Heart left ventricle (tissue), 13 donors: ENCODE measurements around the gene AIP.

Source experiments
- POLR2A ChIP-seq, 2 donors: fragments of 450-650 bp; IDR thresholded peaks; one replicate each; pipeline ENCODE4 v1.6.1; 2017; ENCODE audit warnings: antibody characterized with exemption in 2 of 2, mild to moderate bottlenecking in 2 of 2, moderate library complexity in 2 of 2
- TF ChIP-seq, protein P1 (sequence below), 12 donors: fragments of 200-600 bp; sonication (generic) in 4 of 12; IDR thresholded peaks; one replicate each; pipeline versions ENCODE4 v1.5.0 to v1.8.0; 2018 to 2022; ENCODE audit warnings: antibody characterized with exemption in 12 of 12, mild to moderate bottlenecking in 5 of 12
- donor health status: ischemic (EF 13 %, LVEDD 7.1; RV severe dilation, severe dysfunction).
- donor health status: DM: no; HTN: yes; CAD: no.
- donor health status: DM: no; HTN: no; CAD: no.
- donor health status: ischemic (EF 25% LVEDD 6.9; RV normal size, moderate dysfunction).
- donor health status: ischemic (EF 25% LVEDD 5.7; RV mildly dilated, moderate dysfunction).
- donor health status: ischemic (EF 35%, LVEDD 5.7; RV mildly dilated, moderate dysfunction).
- donor health status: nonischemic (EF 11% LVEDD 7.7; RV severe dilation, severe dysfunction).
- donor health status: DM: yes; HTN: yes; CAD: no.
- donor health status: PGD.
- donor health status: ischemic (EF 29% LVEDD 5.4; RV normal size, mild dysfunction).
- donor health status: nonischemic (EF 23%, LVEDD 6.1; RV moderate dilation, normal function).

DNA sequence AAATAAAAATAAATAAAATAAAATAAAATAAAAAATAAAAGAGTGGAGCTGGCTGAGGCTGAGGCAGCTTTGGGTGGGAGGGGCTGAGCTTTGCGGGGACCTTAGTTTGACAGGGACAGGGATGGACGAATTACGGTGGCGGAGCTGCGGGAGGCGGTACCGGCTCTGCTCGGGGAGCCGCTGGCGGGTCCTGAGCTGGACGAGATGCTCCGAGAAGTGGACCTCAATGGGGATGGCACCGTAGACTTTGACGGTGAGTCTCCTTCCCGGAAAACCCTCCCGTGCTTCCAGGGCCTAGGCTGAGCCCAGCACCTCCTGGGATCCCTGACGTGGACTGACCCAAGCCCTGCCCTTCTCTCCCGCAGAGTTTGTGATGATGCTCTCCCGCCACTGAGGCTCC is 24.6 kb upstream of the AIP start:
- no peak for TF ChIP-seq POLR2A (IDR thresholded peaks at IDR 0.05)
- TF ChIP-seq, protein P1, sequence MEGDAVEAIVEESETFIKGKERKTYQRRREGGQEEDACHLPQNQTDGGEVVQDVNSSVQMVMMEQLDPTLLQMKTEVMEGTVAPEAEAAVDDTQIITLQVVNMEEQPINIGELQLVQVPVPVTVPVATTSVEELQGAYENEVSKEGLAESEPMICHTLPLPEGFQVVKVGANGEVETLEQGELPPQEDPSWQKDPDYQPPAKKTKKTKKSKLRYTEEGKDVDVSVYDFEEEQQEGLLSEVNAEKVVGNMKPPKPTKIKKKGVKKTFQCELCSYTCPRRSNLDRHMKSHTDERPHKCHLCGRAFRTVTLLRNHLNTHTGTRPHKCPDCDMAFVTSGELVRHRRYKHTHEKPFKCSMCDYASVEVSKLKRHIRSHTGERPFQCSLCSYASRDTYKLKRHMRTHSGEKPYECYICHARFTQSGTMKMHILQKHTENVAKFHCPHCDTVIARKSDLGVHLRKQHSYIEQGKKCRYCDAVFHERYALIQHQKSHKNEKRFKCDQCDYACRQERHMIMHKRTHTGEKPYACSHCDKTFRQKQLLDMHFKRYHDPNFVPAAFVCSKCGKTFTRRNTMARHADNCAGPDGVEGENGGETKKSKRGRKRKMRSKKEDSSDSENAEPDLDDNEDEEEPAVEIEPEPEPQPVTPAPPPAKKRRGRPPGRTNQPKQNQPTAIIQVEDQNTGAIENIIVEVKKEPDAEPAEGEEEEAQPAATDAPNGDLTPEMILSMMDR (IDR thresholded peaks at IDR 0.05) = no peak
